ENCODE measurements around the gene RFT1.

DNA sequence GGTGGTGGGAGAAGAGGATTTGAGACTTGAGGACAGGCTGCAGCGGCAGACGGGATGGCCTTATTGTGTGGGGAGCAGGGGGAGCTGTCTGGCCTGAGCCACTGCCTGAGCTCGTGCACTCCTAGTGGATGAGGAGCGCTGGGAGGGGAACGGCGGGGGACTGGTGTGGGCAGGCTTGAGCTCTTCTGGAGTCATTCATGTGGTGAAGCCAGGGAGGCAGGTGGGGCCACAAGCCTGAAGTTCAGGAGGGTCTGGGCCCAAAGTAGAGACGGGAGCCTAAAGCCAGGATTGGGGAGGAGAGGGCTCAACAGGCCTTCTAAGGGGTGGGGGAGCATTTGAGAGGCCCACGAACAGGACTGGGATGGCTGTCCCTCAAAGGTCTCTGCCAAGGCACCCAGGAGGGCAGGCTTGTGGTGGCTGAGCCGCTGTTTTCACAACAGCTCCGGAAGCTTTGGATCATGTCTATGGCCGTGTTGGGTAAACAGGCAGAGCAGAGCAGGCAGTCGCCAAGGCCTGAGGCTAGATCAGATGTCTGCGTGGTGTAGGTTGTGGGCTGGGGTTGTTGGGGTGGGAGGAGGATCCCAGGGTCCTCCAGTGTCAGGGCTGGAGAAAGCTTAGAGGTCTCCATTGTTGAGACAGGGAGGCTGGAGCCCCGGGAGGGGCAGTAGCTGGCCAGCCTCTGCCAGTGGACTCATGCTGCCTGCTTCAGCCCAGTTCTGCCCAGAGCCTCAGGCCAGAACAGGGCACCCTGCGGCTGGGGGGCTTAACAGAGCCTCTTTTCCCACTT, 39.0 kb upstream of the RFT1 start:
- TF ChIP-seq POLR2A (IDR thresholded peaks at IDR 0.05; ENCODE audit: low read depth, low read length) (no peak), POLR2AphosphoS5 (IDR thresholded peaks at IDR 0.05; ENCODE audit: low read depth, low read length) (no peak), TAF1 (IDR thresholded peaks at IDR 0.05; ENCODE audit: low read depth, low read length) (no peak), SPI1 (IDR thresholded peaks at IDR 0.05; ENCODE audit: low read depth, low read length) (no peak), PAX5 (IDR thresholded peaks at IDR 0.05; ENCODE audit: insufficient read depth, low read length, severe bottlenecking) (no peak), POU2F2 (IDR thresholded peaks at IDR 0.05; ENCODE audit: low read depth, low read length) (no peak)
